ENCODE data around the gene CD274. TPM values are rescaled to one million over a fixed set of nuclear protein-coding genes. Genes with fewer than 3 reads are reported as not detected.

Gene CD274
- total RNA-seq, 1 experiment from 2014 or later: 2.5 TPM

DNA sequence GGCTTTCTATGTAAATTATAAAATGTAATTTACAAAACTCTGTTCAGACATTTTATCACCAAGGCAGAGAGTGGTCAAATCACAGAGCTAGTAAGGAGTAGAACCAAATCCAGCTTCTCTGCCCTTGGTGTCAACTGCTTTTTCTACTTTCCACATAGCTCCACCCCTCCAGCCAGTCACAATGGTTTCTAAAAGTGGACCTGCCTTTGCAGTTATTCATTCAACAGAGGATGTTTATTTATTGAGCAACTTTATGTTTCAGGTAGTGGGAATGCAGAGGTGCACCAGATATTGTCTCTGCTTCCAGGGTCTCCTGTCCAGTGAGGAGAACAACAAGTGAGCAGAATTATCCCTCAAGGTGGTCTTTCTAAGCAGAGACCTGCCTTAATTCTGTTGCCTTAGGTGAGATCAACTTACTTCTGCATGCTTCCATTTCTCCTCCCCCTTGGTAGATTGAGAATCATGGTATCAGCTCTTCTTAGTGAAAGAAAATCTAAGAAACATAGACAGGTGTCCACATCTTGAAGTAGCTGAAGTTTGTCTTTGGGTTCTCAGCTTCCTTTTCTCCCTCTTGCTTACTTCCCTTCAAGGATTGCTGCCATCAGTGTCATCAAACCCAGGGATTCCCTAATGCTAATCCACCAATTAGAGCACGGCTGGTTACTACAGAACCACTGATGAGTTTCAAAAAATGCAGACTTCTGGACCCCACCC, 42.8 kb downstream of the CD274 start:
- no peak for TF ChIP-seq SP1 (IDR thresholded peaks at IDR 0.05; ENCODE audit: low read depth)
- no peak for TF ChIP-seq POLR2A (IDR thresholded peaks at IDR 0.05; ENCODE audit: borderline replicate concordance, extremely low read depth, insufficient read depth, insufficient read length)
- TF ChIP-seq YY1 (IDR thresholded peaks at IDR 0.05; ENCODE audit: extremely low read depth, insufficient replicate concordance, low read depth, low read length): no peak
- no peak for TF ChIP-seq ZNF274 (IDR thresholded peaks at IDR 0.05; ENCODE audit: low read depth, low read length)
- TF ChIP-seq TCF7L2 (IDR thresholded peaks at IDR 0.05; ENCODE audit: borderline replicate concordance, extremely low read depth, insufficient read depth, insufficient read length): no peak
- no peak for TF ChIP-seq FOSL1 (IDR thresholded peaks at IDR 0.05; ENCODE audit: low read depth)
- no peak for TF ChIP-seq EZH2phosphoT487 (IDR thresholded peaks at IDR 0.05; ENCODE audit: borderline replicate concordance)
- TF ChIP-seq ELF1 (IDR thresholded peaks at IDR 0.05; ENCODE audit: borderline replicate concordance, low read depth): no peak
- no peak for TF ChIP-seq CEBPB (IDR thresholded peaks at IDR 0.05; ENCODE audit: low read depth)
- no peak overlapping the region for H3K4me3 ChIP-seq (replicated peaks in 1 of 2; ENCODE audit: low read depth in 1 of 2, low read length in 2 of 2)
- no TSS peak for BruUV-seq (replicated peaks)
- H3K4me1 ChIP-seq (ENCODE audit: control insufficient read depth in 1 of 2, insufficient read depth in 2 of 2, low read length in 2 of 2): peaks cover 0 to 13% of the 10 kb centered on the region in 2 experiments; a peak in 1 of 4 replicates
- POLR2A ChIA-PET: no interaction called here
- no peaks in the 10 kb centered on the region for H3K79me2 ChIP-seq (ENCODE audit: insufficient read depth, low read length)
- H3K9me2 ChIP-seq (ENCODE audit: insufficient read depth): no peaks in the 10 kb centered on the region
- H3K27ac ChIP-seq (ENCODE audit: low read depth, low read length): no peak overlapping the region
- no peaks in the 10 kb centered on the region for H3K9me3 ChIP-seq (ENCODE audit: control insufficient read depth in 1 of 2, insufficient read depth in 1 of 2, low read depth in 1 of 2, low read length in 2 of 2)
- H2AFZ ChIP-seq (ENCODE audit: low read depth, low read length, poor library complexity, severe bottlenecking): peak overlapping the region; percentile 67
- no peaks in the 10 kb centered on the region for H4K20me1 ChIP-seq (ENCODE audit: insufficient read depth)
- ATAC-seq: no peak
- H3K9ac ChIP-seq (ENCODE audit: low read length): no peak overlapping the region
- no peaks in the 10 kb centered on the region for H3K27me3 ChIP-seq (ENCODE audit: insufficient read depth, low read length)
- H3K4me2 ChIP-seq (ENCODE audit: low read length): peak overlapping the region; percentile 29; the same call in 1 of the 2 replicates
- no peaks in the 10 kb centered on the region for H3K36me3 ChIP-seq (ENCODE audit: control insufficient read depth in 1 of 2, insufficient read depth in 2 of 2, low read length in 2 of 2)
- RAD21 ChIA-PET (ENCODE audit: low non-redundant PET in 1 of 2, low total read pairs in 2 of 2, uncharacterized antibody in 2 of 2, unreplicated experiment in 2 of 2): no interaction called here
- intact Hi-C loops (cut with micrococcal nuclease): loop anchor here (2.0 kb wide), 1 partner anchor 14 kb away; no protein-coding TSS in a partner anchor
- CTCF ChIA-PET: no interaction called here
- DNase-seq (ENCODE audit: low read depth, low spot score): no peak
